Progenitor cell of endocrine pancreas (in vitro differentiated cells): ENCODE results near the gene SFTPD. TPM values are rescaled to one million over a fixed set of nuclear protein-coding genes. Genes with fewer than 3 reads are reported as not detected.

Experiments used
- DNase-seq: peaks from one replicate; pipeline ENCODE4 v3.0.0; 2021; ENCODE audit warnings: low spot score; ENCODE audit not compliant: unreplicated experiment
- H3K27ac Mint-ChIP-seq: 2 replicates; pipeline ENCODE4 v1.8.0; 2021; ENCODE audit warnings: mild to moderate bottlenecking, moderate library complexity, mixed read lengths
- H3K27me3 Mint-ChIP-seq: 2 replicates; pipeline ENCODE4 v1.8.0; 2021; ENCODE audit warnings: mixed read lengths
- H3K36me3 Mint-ChIP-seq: 2 replicates; pipeline ENCODE4 v1.8.0; 2022; ENCODE audit warnings: mixed read lengths; ENCODE audit not compliant: insufficient read depth
- H3K4me1 Mint-ChIP-seq: 2 replicates; pipeline ENCODE4 v1.8.0; 2021; ENCODE audit warnings: low read depth, mixed read lengths
- H3K4me3 Mint-ChIP-seq: 2 replicates; pipeline ENCODE4 v1.8.0; 2021; ENCODE audit warnings: low read depth, mild to moderate bottlenecking, moderate library complexity, mixed read lengths
- H3K9me3 Mint-ChIP-seq: 2 replicates; pipeline ENCODE4 v1.8.0; 2021; ENCODE audit warnings: low read depth, mixed read lengths
- CTCF ChIP-seq: fragments of 200-600 bp; sonication (generic); IDR thresholded peaks from one replicate; pipeline ENCODE4 v1.5.0; 2021; ENCODE audit warnings: antibody characterized with exemption, mild to moderate bottlenecking; ENCODE audit not compliant: unreplicated experiment
- total RNA-seq: library from RNA; stranded (reverse); gene quantifications from 2 replicates; pipeline ENCODE4 v1.2.1, GENCODE V29; 2021

The SFTPD gene
- total RNA-seq, 1 donor from 2014 or later, result 0.29 TPM

DNA sequence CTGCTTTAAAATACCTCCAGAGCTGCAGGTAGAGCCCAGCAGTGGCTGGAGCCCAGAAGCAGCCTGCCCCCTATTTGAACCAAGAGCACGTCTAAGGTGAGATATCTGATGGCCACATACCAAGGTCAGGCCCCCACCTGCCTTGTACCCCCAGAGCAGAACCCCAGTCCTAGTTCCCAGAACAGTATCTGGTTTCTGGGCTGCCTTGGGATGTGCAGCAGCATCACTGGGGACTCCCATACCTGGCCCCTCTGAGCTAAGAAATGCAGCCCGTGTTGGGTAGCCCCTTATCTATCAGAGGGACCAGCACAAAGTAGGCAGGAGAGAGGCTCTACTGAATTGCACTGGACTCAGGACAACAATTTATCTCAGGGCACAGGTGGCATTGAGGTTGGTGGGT, 8.9 kb downstream of the SFTPD start:
- peaks cover 10% of the 10 kb centered on the region for H3K27me3 Mint-ChIP-seq
- H3K36me3 Mint-ChIP-seq, result no peaks in the 10 kb centered on the region
- no peaks in the 10 kb centered on the region for H3K4me1 Mint-ChIP-seq
- H3K9me3 Mint-ChIP-seq, result no peaks in the 10 kb centered on the region
- H3K4me3 Mint-ChIP-seq, result no peak overlapping the region
- no peak for TF ChIP-seq CTCF
- no peak overlapping the region for H3K27ac Mint-ChIP-seq
- DNase-seq, result no peak

DNA sequence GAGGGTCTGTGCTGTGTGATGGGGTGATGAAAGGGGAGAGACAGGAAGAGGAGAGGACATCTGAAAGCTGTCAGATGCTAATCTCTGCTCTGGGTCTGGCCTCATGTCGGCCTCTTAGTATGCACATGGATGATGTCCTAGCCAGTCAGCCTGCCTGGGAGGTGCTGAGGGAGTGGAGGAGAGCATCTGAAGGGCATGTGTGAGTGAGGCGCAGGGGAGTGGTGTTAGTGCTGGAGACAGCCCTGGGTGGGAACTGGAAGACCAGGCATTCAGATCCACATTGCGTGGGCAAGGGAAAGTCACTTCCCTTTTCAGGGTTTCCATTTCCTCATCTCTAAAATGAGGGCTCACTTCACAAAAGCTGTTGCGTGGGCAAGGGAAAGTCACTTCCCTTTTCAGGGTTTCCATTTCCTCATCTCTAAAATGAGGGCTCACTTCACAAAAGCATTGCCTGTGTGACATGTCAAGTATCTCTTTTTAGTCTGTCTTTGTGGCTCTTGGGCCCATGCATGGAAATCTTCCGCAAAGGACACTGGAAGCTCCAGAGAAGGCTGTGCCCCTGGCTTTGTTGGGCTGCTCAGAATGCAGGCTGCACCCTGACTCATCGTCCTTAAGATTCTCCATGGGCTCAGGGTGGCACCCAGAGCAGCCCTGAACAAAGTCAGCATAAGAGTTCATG, 10.0 kb downstream of the SFTPD start:
- H3K27ac Mint-ChIP-seq, result no peak overlapping the region
- H3K4me1 Mint-ChIP-seq, result no peaks in the 10 kb centered on the region
- no peaks in the 10 kb centered on the region for H3K9me3 Mint-ChIP-seq
- no peak overlapping the region for H3K4me3 Mint-ChIP-seq
- no peaks in the 10 kb centered on the region for H3K36me3 Mint-ChIP-seq
- TF ChIP-seq CTCF, result no peak
- no peak for DNase-seq
- no peaks in the 10 kb centered on the region for H3K27me3 Mint-ChIP-seq

DNA sequence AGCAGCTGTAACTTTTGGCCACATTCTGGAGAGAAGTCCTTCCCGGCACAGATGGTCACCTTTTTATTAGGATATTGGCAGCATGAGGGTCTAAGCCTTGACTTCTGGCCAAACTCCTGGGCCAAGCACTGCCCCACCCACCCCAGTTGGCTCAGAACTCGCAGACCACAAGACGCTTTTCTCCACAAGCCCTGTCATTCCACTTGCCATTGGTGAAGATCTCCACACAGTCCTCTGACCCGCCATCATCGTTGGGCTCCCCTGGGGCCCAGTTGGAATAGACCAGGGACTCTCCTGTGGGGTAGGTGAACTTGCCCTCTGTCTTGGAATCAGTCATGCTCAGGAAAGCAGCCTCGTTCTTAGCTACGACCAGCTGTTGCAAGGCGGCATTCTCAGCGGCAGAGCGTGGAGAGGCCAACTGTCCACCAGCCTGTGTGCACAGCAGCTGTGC, 11.2 kb downstream of the SFTPD start:
- no peaks in the 10 kb centered on the region for H3K36me3 Mint-ChIP-seq
- no peaks in the 10 kb centered on the region for H3K4me1 Mint-ChIP-seq
- no peak for DNase-seq
- H3K4me3 Mint-ChIP-seq, result no peak overlapping the region
- H3K27me3 Mint-ChIP-seq, result no peaks in the 10 kb centered on the region
- H3K27ac Mint-ChIP-seq, result no peak overlapping the region
- no peak for TF ChIP-seq CTCF
- H3K9me3 Mint-ChIP-seq, result no peaks in the 10 kb centered on the region

DNA sequence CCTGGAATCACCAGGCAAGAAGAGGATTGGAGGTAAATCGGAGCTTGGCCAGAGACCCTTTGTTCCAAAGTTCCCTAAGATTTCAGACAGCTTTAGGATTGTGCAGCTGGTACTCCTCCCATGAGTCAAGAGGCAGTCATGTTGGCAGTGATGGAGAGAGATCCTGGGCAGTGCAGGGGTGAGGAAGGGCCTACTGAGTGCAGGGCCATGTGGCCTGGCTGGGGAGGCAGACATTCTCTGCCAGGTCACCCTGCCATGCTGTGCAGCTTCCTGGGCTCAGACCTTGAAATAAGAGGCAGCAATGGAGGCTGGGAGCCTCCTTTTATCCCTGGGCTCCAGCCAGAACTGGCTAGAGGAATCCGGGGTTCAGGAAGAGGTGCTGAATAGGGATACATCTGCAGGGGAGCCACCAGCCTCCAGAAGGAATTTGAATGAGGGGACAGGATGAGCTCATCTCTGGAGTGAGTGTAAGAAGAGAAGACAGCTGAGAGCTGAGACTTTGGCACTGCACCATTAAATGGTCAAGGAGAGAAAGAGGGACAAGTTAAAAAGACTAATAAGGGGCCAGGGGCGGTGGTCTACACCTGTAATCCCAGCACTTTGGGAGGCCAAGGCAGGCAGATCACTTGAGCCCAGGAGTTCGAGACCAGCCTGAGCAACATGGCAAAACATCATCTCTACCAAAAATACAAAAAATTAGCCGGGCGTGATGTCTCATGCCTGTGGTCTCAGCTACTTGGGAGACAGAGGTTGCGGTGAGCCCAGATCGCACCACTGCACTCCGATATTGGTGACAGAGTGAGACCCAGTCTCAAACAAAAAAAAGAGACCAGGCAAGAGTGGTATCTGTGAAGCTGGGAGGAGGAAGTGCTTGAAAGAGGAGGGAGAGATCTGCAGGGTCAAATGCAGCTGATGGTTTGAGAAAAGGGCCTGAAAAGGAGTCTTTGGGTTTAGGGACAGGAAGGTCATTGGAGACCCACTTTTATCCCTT, 12.0 kb downstream of the SFTPD start:
- H3K4me1 Mint-ChIP-seq, result no peaks in the 10 kb centered on the region
- H3K36me3 Mint-ChIP-seq, result no peaks in the 10 kb centered on the region
- no peak overlapping the region for H3K27ac Mint-ChIP-seq
- no peak overlapping the region for H3K4me3 Mint-ChIP-seq
- H3K27me3 Mint-ChIP-seq, result no peaks in the 10 kb centered on the region
- H3K9me3 Mint-ChIP-seq, result no peaks in the 10 kb centered on the region
- no peak for TF ChIP-seq CTCF
- no peak for DNase-seq

DNA sequence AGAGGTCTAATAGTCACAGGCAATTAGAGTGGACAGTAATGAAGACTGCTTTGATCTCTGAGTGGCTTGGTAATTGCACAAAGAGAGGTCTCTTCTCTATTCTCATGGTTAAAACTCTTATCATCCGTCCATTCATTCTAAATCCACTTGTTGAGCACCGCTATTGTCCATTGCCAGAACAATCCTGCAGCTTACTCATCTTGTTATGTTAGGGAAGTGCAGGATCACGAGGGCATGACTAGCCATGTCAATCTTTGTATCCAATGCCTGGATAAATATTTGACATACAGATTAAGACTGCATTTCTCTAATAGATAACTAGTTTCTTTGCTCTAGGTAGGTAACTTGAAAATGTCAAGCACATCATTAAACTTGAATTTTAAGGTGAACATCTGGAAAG, 14.9 kb downstream of the SFTPD start:
- no peaks in the 10 kb centered on the region for H3K36me3 Mint-ChIP-seq
- H3K9me3 Mint-ChIP-seq, result no peaks in the 10 kb centered on the region
- TF ChIP-seq CTCF, result no peak
- peaks cover 21% of the 10 kb centered on the region for H3K27me3 Mint-ChIP-seq
- H3K27ac Mint-ChIP-seq, result no peak overlapping the region
- H3K4me1 Mint-ChIP-seq, result no peaks in the 10 kb centered on the region
- H3K4me3 Mint-ChIP-seq, result no peak overlapping the region
- no peak for DNase-seq
